Activated CD4-positive, alpha-beta T cell treated with anti-CD3 and anti-CD28 coated beads for 1 hour (primary cell): ENCODE results near the gene RCN2.
A peak's percentile ranks its signal among the peaks of the same experiment; 100 is the strongest.
"Not testable (repeated sequence)": the region's sequence is repeated elsewhere in the genome, so short reads cannot be mapped to it uniquely, and the experiment has no call there.

Source experiments
- DNase-seq: peaks from one replicate; pipeline ENCODE4 v3.0.0-alpha.2; 2020

Gene RCN2

GRCh38 chr15:76931397-76932134 is at the start of gene RCN2:
RCN2 (plus strand) TSS chr15:76931749; CDS start chr15:76931842, 93 bp downstream.
- peak; percentile 85 for DNase-seq

GRCh38 chr15:76885212-76885611 is 46.3 kb upstream of the RCN2 start:
- DNase-seq, result no peak

- DNase-seq, result not testable (repeated sequence)
Observed at GRCh38 chr15:76887280-76888141, 44.0 kb upstream of the RCN2 start.

- DNase-seq, result not testable (repeated sequence)
Observed at GRCh38 chr15:76892836-76893235, 38.7 kb upstream of the RCN2 start.

GRCh38 chr15:76894174-76894573 is 37.4 kb upstream of the RCN2 start:
- no peak for DNase-seq

- DNase-seq, result no peak
Observed at GRCh38 chr15:76898102-76898501, 33.4 kb upstream of the RCN2 start.

GRCh38 chr15:76899176-76899930 is 32.2 kb upstream of the RCN2 start:
- DNase-seq, result not testable (repeated sequence)

GRCh38 chr15:76899931-76900310 is 31.6 kb upstream of the RCN2 start:
- not testable (repeated sequence) for DNase-seq

GRCh38 chr15:76901965-76902364 is 29.6 kb upstream of the RCN2 start:
- DNase-seq, result no peak

- no peak for DNase-seq
Observed at GRCh38 chr15:76903251-76903681, 28.3 kb upstream of the RCN2 start.

- no peak for DNase-seq
Observed at GRCh38 chr15:76904461-76905012, 27.0 kb upstream of the RCN2 start.

- peak; percentile 85 for DNase-seq
Observed at GRCh38 chr15:76905013-76905839, 26.3 kb upstream of the RCN2 start, which contains the start of gene SCAPER. SCAPER (minus strand) TSS chr15:76905340; CDS start chr15:76883817, 21,523 bp downstream.

GRCh38 chr15:76905855-76906254 is 25.7 kb upstream of the RCN2 start:
- DNase-seq, result no peak

- no peak for DNase-seq
Observed at GRCh38 chr15:76912430-76912829, 19.1 kb upstream of the RCN2 start.

GRCh38 chr15:76913737-76914136 is 17.8 kb upstream of the RCN2 start:
- DNase-seq, result no peak

GRCh38 chr15:76916369-76916768 is 15.2 kb upstream of the RCN2 start:
- DNase-seq, result no peak

- DNase-seq, result no peak
Observed at GRCh38 chr15:76928201-76928600, 3.3 kb upstream of the RCN2 start.

GRCh38 chr15:76929011-76929760 is 2.4 kb upstream of the RCN2 start:
- DNase-seq, result no peak

GRCh38 chr15:76930831-76931396 is 635 bp upstream of the RCN2 start:
- DNase-seq, result no peak

GRCh38 chr15:76932135-76932966 is 802 bp downstream of the RCN2 start:
- DNase-seq, result no peak
